HG03060 (cell line): ENCODE measurements around the gene MYH11.
"Not testable (repeated sequence)": the region's sequence is repeated elsewhere in the genome, so short reads cannot be mapped to it uniquely, and the experiment has no call there.

Source experiments
- ATAC-seq: cut with Tn5 transposase; IDR thresholded peaks from one replicate; pipeline ENCODE4 v1.9.1; 2021; ENCODE audit warnings: low read depth, moderate number of reproducible peaks; ENCODE audit not compliant: unreplicated experiment

Gene MYH11

GRCh38 chr16:15846510-15846909, 10.3 kb downstream of the MYH11 start:
- no peak for ATAC-seq

GRCh38 chr16:15843635-15844279, 13.1 kb downstream of the MYH11 start:
- no peak for ATAC-seq

- not testable (repeated sequence) for ATAC-seq
Observed at GRCh38 chr16:15839204-15839603, 17.6 kb downstream of the MYH11 start.

DNA sequence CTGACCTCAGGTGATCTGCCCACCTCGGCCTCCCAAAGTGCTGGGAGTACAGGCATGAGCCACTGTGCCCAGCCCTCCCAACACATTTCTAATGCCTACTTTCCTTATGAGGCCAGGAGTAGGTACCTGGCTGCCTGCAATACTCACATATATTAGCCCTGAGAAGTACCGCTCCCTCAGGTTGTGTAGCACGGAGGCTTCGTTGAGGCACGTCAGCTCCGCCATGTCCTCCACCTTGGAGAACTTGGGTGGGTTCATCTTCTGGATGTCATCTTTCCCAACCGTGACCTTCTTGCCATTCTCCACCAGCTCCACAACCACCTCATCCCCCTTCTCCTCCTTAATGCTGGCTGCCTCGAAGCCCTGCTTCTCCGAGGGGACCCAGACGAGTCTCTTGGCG, 19.1 kb downstream of the MYH11 start:
- ATAC-seq: no peak

GRCh38 chr16:15836965-15837611, 19.7 kb downstream of the MYH11 start:
- no peak for ATAC-seq

GRCh38 chr16:15836074-15836473, 20.8 kb downstream of the MYH11 start:
- no peak for ATAC-seq

DNA sequence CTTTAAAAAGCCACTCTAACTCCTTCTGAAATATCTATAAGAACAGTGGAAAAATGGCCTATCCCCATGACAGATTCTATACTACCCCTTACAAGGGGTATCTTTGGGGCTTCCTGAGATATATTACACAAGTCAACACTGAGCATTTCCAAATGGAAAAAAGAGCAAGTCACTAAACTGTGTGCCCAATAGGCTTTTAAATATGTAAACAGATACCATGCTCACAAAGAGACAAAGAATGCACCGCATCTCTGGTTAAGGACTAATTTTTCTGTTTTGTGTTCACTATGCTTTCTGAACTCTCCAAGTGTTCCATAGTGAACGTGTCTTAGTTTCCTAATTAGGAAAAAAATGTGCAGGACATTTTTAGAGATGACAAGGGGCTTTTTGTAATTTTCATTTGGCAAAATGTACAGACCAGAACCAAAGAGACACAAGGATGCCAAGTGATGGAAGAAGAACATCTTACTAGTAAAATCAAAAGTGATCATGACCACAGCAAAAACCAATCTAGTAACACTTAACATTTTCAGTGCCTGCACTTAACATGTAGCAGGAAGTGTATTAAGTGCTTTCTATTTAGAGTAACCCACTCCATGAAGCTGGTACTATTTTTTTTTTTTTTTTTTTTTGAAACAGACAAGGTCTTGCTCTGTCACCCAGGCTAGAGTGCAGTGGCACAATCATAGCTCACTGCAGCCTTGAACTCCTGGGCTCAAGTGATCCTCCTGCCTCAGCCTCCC, 21.5 kb downstream of the MYH11 start:
- ATAC-seq: no peak

GRCh38 chr16:15834502-15834901, 22.3 kb downstream of the MYH11 start:
- ATAC-seq: no peak

DNA sequence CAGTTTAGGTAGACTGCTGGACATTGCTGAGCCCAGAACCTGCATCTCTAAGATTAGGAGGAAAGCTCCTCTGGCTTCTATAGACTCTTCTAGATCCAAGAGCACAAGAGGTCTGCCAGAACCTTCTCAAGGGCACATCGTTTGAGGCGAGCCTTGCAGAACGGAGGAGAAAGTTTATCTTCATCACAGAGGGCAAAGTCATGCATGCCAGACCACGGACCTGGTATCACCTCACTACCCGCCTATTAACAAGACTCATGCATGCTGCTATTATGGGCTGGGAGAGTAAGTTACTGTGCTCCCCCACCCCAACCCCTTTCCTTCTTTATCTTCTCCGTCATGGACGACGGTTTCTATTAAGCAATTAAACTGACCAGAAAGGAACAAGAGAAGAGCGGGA, 23.3 kb downstream of the MYH11 start:
- no peak for ATAC-seq

DNA sequence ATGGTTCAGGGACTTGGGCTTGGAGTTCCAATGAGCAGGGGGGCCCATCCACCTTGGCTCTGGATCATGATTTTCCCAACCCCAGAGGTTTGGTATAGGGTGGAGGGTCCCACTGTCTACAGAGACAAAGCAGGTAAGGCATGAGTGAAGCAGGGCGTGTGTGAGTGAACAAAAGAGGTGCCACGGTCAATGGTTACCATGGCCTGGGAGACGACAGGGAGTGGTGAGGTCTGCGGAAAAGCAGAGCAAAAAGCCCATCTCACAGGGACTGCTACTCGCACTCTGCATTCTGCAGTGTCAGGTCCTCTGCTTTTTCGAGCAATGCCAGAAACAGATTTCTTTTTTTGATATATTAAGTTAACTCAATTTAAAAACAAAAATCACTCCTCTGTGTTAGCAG, 24.6 kb downstream of the MYH11 start:
- ATAC-seq: no peak

DNA sequence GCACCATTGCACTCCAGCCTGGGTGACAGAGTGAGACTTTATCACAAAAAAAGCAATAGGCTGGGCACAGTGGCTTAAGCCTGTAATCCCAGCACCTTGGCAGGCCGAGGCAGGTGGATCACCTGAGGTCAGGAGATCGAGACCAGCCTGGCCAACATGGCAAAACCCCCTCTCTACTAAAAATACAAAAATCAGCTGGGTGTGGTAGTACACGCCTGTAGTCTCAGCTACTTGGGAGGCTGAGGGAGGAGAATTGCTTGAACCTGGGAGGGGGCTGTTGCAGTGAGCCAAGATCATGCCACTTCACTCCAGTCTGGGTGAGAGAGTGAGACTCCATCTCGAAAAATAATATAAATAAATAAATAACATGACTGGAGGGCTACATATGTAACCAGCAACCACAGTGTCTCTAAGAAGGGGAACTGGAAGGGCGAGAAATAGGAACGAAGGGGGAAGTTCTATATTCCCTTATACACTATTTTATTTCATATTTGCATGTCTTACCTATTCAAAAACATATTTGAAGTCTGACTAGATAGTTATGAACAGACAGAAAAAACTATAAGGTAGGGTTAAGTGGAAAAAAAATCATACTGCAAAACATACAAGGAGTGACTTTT, 25.9 kb downstream of the MYH11 start:
- ATAC-seq: no peak

- no peak for ATAC-seq
Observed at GRCh38 chr16:15829460-15829859, 27.4 kb downstream of the MYH11 start.

DNA sequence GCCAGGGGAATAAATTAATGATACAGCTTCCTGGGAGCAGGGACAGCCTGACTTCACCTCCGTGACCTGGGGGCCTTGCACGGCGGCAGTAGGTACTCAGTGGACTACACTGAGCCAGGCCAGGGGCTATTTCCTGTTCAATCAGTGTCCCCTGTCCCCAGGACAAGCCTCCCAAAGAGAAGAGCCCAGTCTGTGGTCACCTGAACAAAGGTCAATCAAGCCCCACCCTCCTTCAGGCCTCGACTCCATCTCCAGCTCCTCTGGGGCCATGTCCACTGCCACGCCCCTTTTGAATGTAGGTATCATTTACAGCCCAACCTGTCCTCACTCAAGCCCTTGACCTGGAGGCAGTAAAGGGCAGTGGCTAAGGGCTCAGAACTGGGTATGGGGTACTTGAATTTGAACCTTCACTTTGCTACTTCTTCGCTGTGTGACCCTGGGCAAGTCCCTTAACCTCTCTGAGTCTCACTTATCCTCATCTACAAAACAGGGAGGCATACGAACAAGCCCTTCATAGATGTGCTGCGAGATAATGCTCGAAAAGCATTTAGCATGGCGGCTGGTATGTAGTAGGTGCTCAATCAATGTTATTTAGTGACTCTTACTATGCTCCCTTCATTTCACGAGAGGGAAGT, 29.0 kb downstream of the MYH11 start:
- ATAC-seq: no peak

- no peak for ATAC-seq
Observed at GRCh38 chr16:15827299-15827698, 29.5 kb downstream of the MYH11 start.

- ATAC-seq: no peak
Observed at GRCh38 chr16:15825750-15826305, 31.0 kb downstream of the MYH11 start.

- ATAC-seq: no peak
Observed at GRCh38 chr16:15822957-15823356, 33.9 kb downstream of the MYH11 start.

- no peak for ATAC-seq
Observed at GRCh38 chr16:15820837-15821236, 36.0 kb downstream of the MYH11 start.

DNA sequence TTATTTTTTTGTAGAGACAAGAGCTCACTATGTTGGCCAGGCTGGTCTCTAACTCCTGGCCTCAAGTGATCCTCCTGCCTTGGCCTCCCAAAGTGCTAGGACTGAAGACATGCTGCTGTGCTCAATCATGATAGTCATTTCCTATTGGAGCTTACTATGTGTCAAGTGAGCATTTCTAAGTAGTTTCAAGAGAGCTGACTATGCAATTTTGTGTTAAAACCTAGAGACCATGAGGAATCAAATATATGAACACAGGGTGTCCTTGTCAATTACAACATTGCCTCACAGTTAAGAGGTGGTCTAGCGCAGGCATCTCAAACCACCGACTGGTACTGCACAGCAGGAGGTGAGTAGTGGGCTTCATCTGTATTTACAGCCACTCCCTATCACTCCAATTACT, 37.8 kb downstream of the MYH11 start:
- no peak for ATAC-seq

- no peak for ATAC-seq
Observed at GRCh38 chr16:15817446-15817845, 39.4 kb downstream of the MYH11 start.

DNA sequence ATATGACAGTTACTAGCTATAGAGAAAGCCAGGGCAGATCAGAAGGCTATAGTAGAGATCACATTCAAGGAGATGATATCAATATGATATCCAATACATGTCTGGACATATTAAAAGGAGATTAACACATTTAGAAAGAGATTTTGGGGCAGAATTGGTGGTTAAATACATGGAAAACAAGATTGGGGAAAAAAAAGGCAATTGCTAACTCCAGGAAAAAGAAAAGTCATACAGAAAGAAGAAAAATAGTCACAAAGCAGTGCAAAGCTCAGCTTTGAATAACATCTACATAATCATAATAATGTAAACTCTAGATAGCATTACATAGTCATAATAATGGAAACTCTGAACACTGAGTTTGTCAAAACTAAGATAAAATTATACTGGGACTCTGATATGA, 40.6 kb downstream of the MYH11 start:
- ATAC-seq: no peak

GRCh38 chr16:15812401-15812750, 44.5 kb downstream of the MYH11 start:
- not testable (repeated sequence) for ATAC-seq
